B cell (primary cell): ENCODE results near the gene PSMD3.

ENCODE experiments used
- CTCF ChIP-seq: fragments of 200-600 bp; IDR thresholded peaks from one replicate; pipeline ENCODE4 v1.8.0; 2022; ENCODE audit warnings: antibody characterized with exemption, mild to moderate bottlenecking
- EZH2 ChIP-seq: IDR thresholded peaks from 2 replicates; pipeline ENCODE4 v1.6.1; 2012; ENCODE audit warnings: borderline replicate concordance, low read depth, mild to moderate bottlenecking, moderate library complexity, low read length; ENCODE audit not compliant: insufficient read depth, poor library complexity, severe bottlenecking

GRCh38 chr17:39988206-39988810, 7.7 kb downstream of the PSMD3 start:
- TF ChIP-seq CTCF (no peak), EZH2 (no peak)
